HEK293T (cell line): ENCODE data around the gene SPTLC3.

ENCODE experiments used
- BHLHE40 ChIP-seq: fragments of 450-650 bp; IDR thresholded peaks from 2 replicates; pipeline ENCODE4 v1.6.1; 2016; ENCODE audit warnings: mild to moderate bottlenecking, moderate library complexity, borderline replicate concordance
- CTBP1 ChIP-seq: fragments of 450-650 bp; IDR thresholded peaks from 2 replicates; pipeline ENCODE4 v1.6.1; 2016; ENCODE audit warnings: borderline replicate concordance
- ELF4 ChIP-seq: fragments of 450-650 bp; IDR thresholded peaks from 2 replicates; pipeline ENCODE4 v1.6.1; 2017; ENCODE audit warnings: antibody characterized with exemption
- FOXK2 ChIP-seq: fragments of 450-650 bp; IDR thresholded peaks from 2 replicates; pipeline ENCODE4 v1.6.1; 2016; ENCODE audit warnings: mild to moderate bottlenecking
- FOXM1 ChIP-seq: fragments of 450-650 bp; IDR thresholded peaks from 2 replicates; pipeline ENCODE4 v1.6.1; 2017; ENCODE audit warnings: mild to moderate bottlenecking, borderline replicate concordance
- HDGF ChIP-seq: fragments of 450-650 bp; IDR thresholded peaks from 2 replicates; pipeline ENCODE4 v1.6.1; 2017; ENCODE audit warnings: antibody characterized with exemption, borderline replicate concordance
- L3MBTL2 ChIP-seq: fragments of 450-650 bp; conservative IDR thresholded peaks from 2 replicates; pipeline ENCODE4 v1.6.1; 2016; ENCODE audit warnings: mild to moderate bottlenecking
- NFRKB ChIP-seq: fragments of 450-650 bp; IDR thresholded peaks from 2 replicates; pipeline ENCODE4 v1.6.1; 2016; ENCODE audit warnings: mild to moderate bottlenecking, moderate library complexity
- SUZ12 ChIP-seq: fragments of 450-650 bp; IDR thresholded peaks from 2 replicates; pipeline ENCODE4 v1.6.1; 2016; ENCODE audit warnings: mild to moderate bottlenecking
- TARDBP ChIP-seq: fragments of 450-650 bp; IDR thresholded peaks from 2 replicates; pipeline ENCODE4 v1.6.1; 2016
- ZNF384 ChIP-seq: fragments of 450-650 bp; IDR thresholded peaks from 2 replicates; pipeline ENCODE4 v1.6.1; 2016

GRCh38 chr20:12976720-12977309 lies 32.0 kb upstream of the SPTLC3 start:
- TF ChIP-seq CTBP1 (no peak), SUZ12 (no peak), FOXK2 (no peak), NFRKB (no peak), HDGF (no peak), FOXM1 (no peak), BHLHE40 (no peak), TARDBP (no peak), ELF4 (no peak), L3MBTL2 (no peak), ZNF384 (no peak)
